GM23248 (cell line): Measurements from ENCODE around the gene ZNF571. TPM values are rescaled to one million over a fixed set of nuclear protein-coding genes. Genes with fewer than 3 reads are reported as not detected.

Experiments used
- DNase-seq: peaks from one replicate; pipeline ENCODE4 v3.0.0-alpha.2; 2015
- H2AFZ ChIP-seq: fragments of 200-600 bp; sonication (generic); 2 replicates; pipeline ENCODE4 v1.6.1; 2016; ENCODE audit warnings: antibody characterized with exemption
- H3F3A ChIP-seq: fragments of 200-600 bp; sonication (generic); 2 replicates; pipeline ENCODE4 v1.6.1; 2016; ENCODE audit warnings: mild to moderate bottlenecking, antibody characterized with exemption, mixed run types; ENCODE audit not compliant: insufficient read depth
- H3K27ac ChIP-seq: fragments of 200-600 bp; sonication (generic); 2 replicates; pipeline ENCODE4 v1.5.1; 2016; ENCODE audit warnings: mild to moderate bottlenecking
- H3K27me3 ChIP-seq: fragments of 200-600 bp; sonication (generic); replicated peaks from 2 replicates; pipeline ENCODE4 v1.6.1; 2016; ENCODE audit warnings: mild to moderate bottlenecking; ENCODE audit not compliant: insufficient read depth
- H3K36me3 ChIP-seq: fragments of 200-600 bp; sonication (generic); 2 replicates; pipeline ENCODE4 v1.6.1; 2016; ENCODE audit warnings: low read depth, mild to moderate bottlenecking
- H3K4me1 ChIP-seq: fragments of 200-600 bp; sonication (generic); 2 replicates; pipeline ENCODE4 v1.6.1; 2016; ENCODE audit warnings: mild to moderate bottlenecking; ENCODE audit not compliant: insufficient read depth
- H3K4me2 ChIP-seq: fragments of 200-600 bp; sonication (generic); one replicate; pipeline ENCODE4 v1.6.1; 2016; ENCODE audit warnings: mild to moderate bottlenecking; ENCODE audit not compliant: unreplicated experiment
- H3K4me3 ChIP-seq: fragments of 200-600 bp; sonication (generic); 2 replicates; pipeline ENCODE4 v1.5.1; 2016; ENCODE audit warnings: mild to moderate bottlenecking
- H3K79me2 ChIP-seq: fragments of 200-600 bp; sonication (generic); 2 replicates; pipeline ENCODE4 v1.6.1; 2016; ENCODE audit warnings: mild to moderate bottlenecking; ENCODE audit not compliant: insufficient read depth
- H3K9ac ChIP-seq: fragments of 200-600 bp; sonication (generic); 2 replicates; pipeline ENCODE4 v1.6.1; 2016; ENCODE audit warnings: mild to moderate bottlenecking
- H3K9me2 ChIP-seq: fragments of 200-600 bp; sonication (generic); 2 replicates; pipeline ENCODE4 v1.6.1; 2016; ENCODE audit warnings: mixed run types, mild to moderate bottlenecking, moderate library complexity; ENCODE audit not compliant: insufficient read depth
- H3K9me3 ChIP-seq: fragments of 200-600 bp; sonication (generic); one replicate; pipeline ENCODE4 v1.6.1; 2017; ENCODE audit warnings: low read depth
- H4K20me1 ChIP-seq: fragments of 200-600 bp; sonication (generic); 2 replicates; pipeline ENCODE4 v1.6.0; 2016; ENCODE audit not compliant: insufficient read depth
- EZH2 ChIP-seq: fragments of 200-600 bp; sonication (generic); IDR thresholded peaks from 2 replicates; pipeline ENCODE4 v1.6.1; 2018; ENCODE audit warnings: antibody characterized with exemption, mild to moderate bottlenecking; ENCODE audit not compliant: insufficient read depth, poor library complexity, severe bottlenecking
- EZH2phosphoT487 ChIP-seq: fragments of 200-600 bp; sonication (generic); IDR thresholded peaks from 2 replicates; pipeline ENCODE4 v1.6.1; 2018; ENCODE audit warnings: antibody characterized with exemption, moderate library complexity, mild to moderate bottlenecking, low read depth; ENCODE audit not compliant: insufficient read depth
- WGBS, 2 experiments: methylation state at CpG; one replicate each; pipeline ENCODE4 v1.1.6; 2015 to 2017; ENCODE audit warnings: low lambda C conversion rate in 2 of 2, low coverage in 1 of 2; ENCODE audit errors: missing lambda C conversion rate in 2 of 2; 5-methylcytosine and 5-hydroxymethylcytosine counted together
- in situ Hi-C: fragments of 300-500 bp; cut with MboI; formaldehyde crosslinking; loops from 2 replicates; pipeline ENCODE4 v1.15.0; 2020
- polyA plus RNA-seq: library from polyadenylated mRNA; unstranded; fragments of >200 nt; fragmentation: Nextera tagmentation; extraction: Ambion mirVana; gene quantifications from 2 replicates; pipeline ENCODE4 v1.2.1, GENCODE V29; 2016
- total RNA-seq: library from RNA; depleted of rRNA; stranded (reverse); fragments of >200 nt; shearing (Covaris generic); gene quantifications from 2 replicates; pipeline ENCODE4 v1.2.3, GENCODE V29; 2014; rRNA removed

The ZNF571 gene
- total and polyA plus RNA-seq, 2 experiments from 2014 or later, result 1.9 to 2.9 TPM

DNA sequence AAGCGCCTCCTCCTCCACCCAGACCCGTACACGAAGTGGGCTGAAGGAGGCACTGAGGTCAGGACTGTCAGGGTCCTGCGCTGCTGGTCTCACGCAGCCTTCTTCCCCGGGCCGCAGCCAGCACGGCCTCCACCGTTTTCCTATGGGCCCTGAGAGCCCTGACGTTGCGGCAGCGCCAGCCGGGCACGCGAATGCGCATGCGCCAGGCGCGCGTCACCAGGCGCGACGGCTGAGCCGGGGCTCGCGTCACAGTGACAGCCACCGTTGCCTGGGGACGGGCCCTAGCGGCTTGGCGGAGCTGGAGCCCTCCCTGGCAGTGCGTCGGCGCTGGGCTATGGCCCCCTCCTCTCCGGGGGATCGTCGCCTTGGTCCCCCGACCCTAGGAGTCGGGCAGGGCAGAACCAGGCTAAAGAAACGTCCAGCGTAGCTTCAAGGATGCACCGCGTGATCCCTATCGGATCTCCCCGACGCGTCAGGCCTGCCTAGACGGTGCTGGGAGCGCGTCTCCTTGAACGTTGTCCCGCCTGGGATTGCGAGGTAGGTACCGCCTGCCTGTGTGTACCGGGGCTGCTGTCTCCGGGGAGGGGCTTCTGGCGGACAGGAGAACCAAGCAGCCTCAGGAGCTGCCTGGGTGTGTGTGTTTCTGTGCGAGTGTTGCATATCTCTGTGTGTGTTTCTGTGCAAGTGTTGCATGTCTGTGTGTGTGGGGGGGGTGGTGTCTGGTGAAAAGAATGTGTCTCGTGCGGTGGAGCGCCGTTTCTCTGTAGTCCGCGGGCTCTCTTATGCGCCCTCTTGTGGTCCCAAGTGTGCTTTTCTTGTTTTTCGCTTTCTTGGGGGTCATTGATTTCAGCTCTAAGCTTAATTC lies 43.2 kb downstream of the ZNF571 start:
- peaks cover 4% of the 10 kb centered on the region for H3F3A ChIP-seq
- WGBS, 2 experiments, result 6 to 9% methylated on average over 47 to 59 of the region's 65 CpGs
- H3K4me1 ChIP-seq, result no peaks in the 10 kb centered on the region
- peak overlapping the region; percentile 57 for H3K4me2 ChIP-seq
- DNase-seq, result peak; percentile 75
- no peaks in the 10 kb centered on the region for H3K27me3 ChIP-seq
- in situ Hi-C loops, result no loop called here
- H3K9ac ChIP-seq, result peak overlapping the region; percentile 91
- peak overlapping the region; percentile 84 for H3K27ac ChIP-seq
- peaks cover 4% of the 10 kb centered on the region; the same call in 1 of the 2 replicates for H3K36me3 ChIP-seq
- H3K9me3 ChIP-seq, result peaks cover 10% of the 10 kb centered on the region
- no peak for TF ChIP-seq EZH2
- no peak for TF ChIP-seq EZH2phosphoT487
- H2AFZ ChIP-seq, result peak overlapping the region; percentile 94
- H4K20me1 ChIP-seq, result no peaks in the 10 kb centered on the region
- H3K9me2 ChIP-seq, result no peaks in the 10 kb centered on the region
- peak overlapping the region; percentile 81 for H3K4me3 ChIP-seq
- peaks cover 17% of the 10 kb centered on the region; the same call in 1 of the 2 replicates for H3K79me2 ChIP-seq

DNA sequence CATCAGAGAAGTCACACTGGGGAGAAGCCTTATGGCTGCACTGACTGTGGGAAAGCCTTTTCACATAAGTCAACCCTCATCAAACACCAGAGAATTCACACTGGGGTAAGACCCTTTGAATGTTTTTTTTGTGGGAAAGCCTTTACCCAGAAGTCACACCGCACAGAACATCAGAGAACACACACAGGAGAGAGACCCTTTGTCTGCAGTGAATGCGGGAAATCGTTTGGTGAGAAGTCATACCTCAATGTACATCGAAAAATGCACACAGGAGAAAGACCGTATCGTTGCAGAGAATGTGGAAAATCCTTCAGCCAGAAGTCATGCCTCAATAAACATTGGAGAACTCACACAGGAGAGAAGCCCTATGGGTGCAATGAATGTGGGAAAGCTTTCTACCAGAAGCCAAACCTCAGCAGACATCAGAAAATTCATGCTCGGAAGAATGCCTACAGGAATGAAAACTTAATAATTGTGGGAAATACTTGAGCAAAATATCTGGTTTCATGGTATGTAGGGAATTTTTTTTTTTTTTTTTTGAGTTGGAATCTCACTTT lies 57.1 kb downstream of the ZNF571 start:
- no peak overlapping the region for H3K27ac ChIP-seq
- no peak overlapping the region for H3K4me2 ChIP-seq
- no peak overlapping the region for H3K4me3 ChIP-seq
- peaks cover 31% of the 10 kb centered on the region for H3K36me3 ChIP-seq
- peak; percentile 10 for DNase-seq
- H3K9ac ChIP-seq, result no peak overlapping the region
- no peaks in the 10 kb centered on the region for H3K4me1 ChIP-seq
- H3K79me2 ChIP-seq, result no peaks in the 10 kb centered on the region
- no peaks in the 10 kb centered on the region for H3K9me2 ChIP-seq
- TF ChIP-seq EZH2, result no peak
- no peak for TF ChIP-seq EZH2phosphoT487
- no peak overlapping the region for H2AFZ ChIP-seq
- 73 to 78% methylated on average over 7 of the region's 7 CpGs for WGBS, 2 experiments
- H3K27me3 ChIP-seq, result no peaks in the 10 kb centered on the region
- no peaks in the 10 kb centered on the region for H4K20me1 ChIP-seq
- no peaks in the 10 kb centered on the region for H3K9me3 ChIP-seq
- in situ Hi-C loops, result no loop called here
- H3F3A ChIP-seq, result no peaks in the 10 kb centered on the region

DNA sequence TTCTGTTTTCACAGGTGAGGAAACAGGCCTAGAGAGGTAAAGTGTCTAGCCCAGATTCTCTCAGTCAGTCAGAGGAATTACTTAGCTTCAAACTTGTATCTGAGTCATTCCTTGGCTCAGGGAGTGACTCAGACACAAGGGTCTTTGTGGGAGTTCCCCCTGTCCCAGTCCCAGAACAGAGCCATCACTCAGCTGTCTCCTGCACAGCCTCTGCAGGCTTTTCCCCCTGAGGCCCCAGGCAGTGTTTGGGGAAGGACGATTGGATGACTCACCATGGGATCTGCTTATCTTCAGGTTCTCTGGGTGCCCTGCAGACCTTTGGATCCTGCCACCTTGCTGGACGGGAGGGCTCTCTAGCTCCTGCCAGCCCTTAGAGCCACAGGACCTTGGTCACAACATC lies 74.7 kb downstream of the ZNF571 start:
- Histone ChIP-seq H3K9ac (no peak overlapping the region), H4K20me1 (no peaks in the 10 kb centered on the region), H2AFZ (no peak overlapping the region), H3K36me3 (peaks cover 15% of the 10 kb centered on the region; the same call in 1 of the 2 replicates), H3K9me3 (no peaks in the 10 kb centered on the region), H3F3A (no peaks in the 10 kb centered on the region), H3K4me2 (no peak overlapping the region), H3K9me2 (no peaks in the 10 kb centered on the region), H3K27me3 (no peaks in the 10 kb centered on the region), H3K27ac (no peak overlapping the region), H3K4me3 (no peak overlapping the region), H3K79me2 (no peaks in the 10 kb centered on the region), H3K4me1 (no peaks in the 10 kb centered on the region)
- no peak for TF ChIP-seq EZH2phosphoT487
- TF ChIP-seq EZH2, result no peak
- no peak for DNase-seq
- WGBS, 2 experiments, result 44 to 83% methylated on average over 2 of the region's 2 CpGs
- in situ Hi-C loops, result no loop called here

Other genes with a start within 250 kb of the ZNF571 start
- 3.5 and 10.2 TPM in 2 replicates for gene ZNF527, start 223.7 kb downstream of the ZNF571 start, total RNA-seq
- 2.4 and 2.9 TPM in 2 replicates for gene ZNF527, start 223.7 kb downstream of the ZNF571 start, polyA plus RNA-seq
- gene ZNF569, start 127.3 kb downstream of the ZNF571 start, total RNA-seq, result 4.9 and 7.2 TPM in 2 replicates
- 4.4 and 4.7 TPM in 2 replicates for gene ZNF569, start 127.3 kb downstream of the ZNF571 start, polyA plus RNA-seq
- gene ZNF570, start 125.4 kb downstream of the ZNF571 start, total RNA-seq, result 5.3 and 6.7 TPM in 2 replicates
- gene ZNF570, start 125.4 kb downstream of the ZNF571 start, polyA plus RNA-seq, result 2.2 and 2.5 TPM in 2 replicates
- 1.8 and 2.9 TPM in 2 replicates for gene ZNF793, start 87.9 kb downstream of the ZNF571 start, total RNA-seq
- gene ZNF793, start 87.9 kb downstream of the ZNF571 start, polyA plus RNA-seq, result 2.2 and 2.4 TPM in 2 replicates
- 6.2 TPM in 1 of 2 replicates, not detected in the other for gene ZNF540, start 84 bp upstream of the ZNF571 start, total RNA-seq
- gene ZNF540, start 84 bp upstream of the ZNF571 start, polyA plus RNA-seq, result 0.58 and 0.76 TPM in 2 replicates
- 14.0 and 19.3 TPM in 2 replicates for gene ZFP30, start 60.7 kb upstream of the ZNF571 start, total RNA-seq
- gene ZFP30, start 60.7 kb upstream of the ZNF571 start, polyA plus RNA-seq, result 4.3 and 4.8 TPM in 2 replicates
- 2.4 and 3.7 TPM in 2 replicates for gene ZNF607, start 125.0 kb upstream of the ZNF571 start, total RNA-seq
- gene ZNF607, start 125.0 kb upstream of the ZNF571 start, polyA plus RNA-seq, result 2.2 and 2.7 TPM in 2 replicates
- gene ZNF573, start 184.8 kb upstream of the ZNF571 start, total RNA-seq, result 3.3 and 4.2 TPM in 2 replicates
- 4.5 and 5.2 TPM in 2 replicates for gene ZNF573, start 184.8 kb upstream of the ZNF571 start, polyA plus RNA-seq